Glomerular visceral epithelial cell (primary cell): ENCODE measurements around the gene ISM2.
"Not testable (repeated sequence)": the region's sequence is repeated elsewhere in the genome, so short reads cannot be mapped to it uniquely, and the experiment has no call there.

ENCODE experiments used
- DNase-seq: peaks from one replicate; pipeline ENCODE4 v3.0.0-alpha.2; 2016; ENCODE audit errors: extremely low spot score

Gene ISM2

DNA sequence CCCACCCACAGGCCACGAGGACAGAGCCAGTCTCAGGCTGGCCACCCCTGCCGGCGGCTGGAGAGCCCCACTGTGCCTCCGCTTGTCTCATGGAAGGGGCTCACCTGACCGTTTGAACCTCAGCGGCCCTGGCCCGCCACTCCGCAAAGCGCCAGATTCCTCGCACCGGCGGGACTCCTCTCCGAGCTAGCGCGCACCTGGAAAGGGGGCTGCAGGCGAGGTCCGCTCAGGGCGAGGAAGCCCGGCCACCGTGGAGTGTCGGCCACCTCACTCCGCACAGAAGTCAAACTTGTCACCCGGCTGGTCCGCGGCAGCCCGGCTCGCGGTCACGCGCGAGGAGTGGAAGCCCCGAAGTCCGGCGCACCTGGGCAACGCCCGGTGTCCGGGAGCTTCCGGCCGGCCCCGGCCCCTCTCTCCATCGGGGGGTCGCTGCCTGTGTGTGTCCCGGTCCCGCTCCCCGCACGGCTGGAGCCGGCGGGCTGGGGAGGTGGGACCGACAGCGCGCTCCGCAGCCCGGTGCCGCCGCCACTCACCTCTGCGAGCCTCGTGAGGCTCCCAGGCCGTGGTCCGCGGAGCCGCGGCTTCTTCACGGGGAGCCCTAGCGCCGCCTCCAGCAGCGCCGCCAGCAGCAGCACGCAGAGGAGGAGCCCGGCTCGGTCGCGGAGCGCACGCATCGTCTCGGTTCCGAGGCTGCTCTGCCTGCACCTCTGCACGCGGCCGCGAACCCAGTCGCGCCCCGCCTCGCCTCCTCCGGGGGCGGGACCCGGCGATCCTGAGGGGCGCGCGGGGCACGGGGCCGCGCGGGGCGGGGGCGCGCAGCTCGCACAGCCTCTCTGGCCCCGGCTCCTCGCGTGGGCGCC, at the start of gene ISM2:
TSS of gene ISM2 (minus strand) at position 697 of the 860 bp plus-strand sequence. CDS start at position 674, 23 bp downstream.
- DNase-seq, result peak; percentile 60

DNA sequence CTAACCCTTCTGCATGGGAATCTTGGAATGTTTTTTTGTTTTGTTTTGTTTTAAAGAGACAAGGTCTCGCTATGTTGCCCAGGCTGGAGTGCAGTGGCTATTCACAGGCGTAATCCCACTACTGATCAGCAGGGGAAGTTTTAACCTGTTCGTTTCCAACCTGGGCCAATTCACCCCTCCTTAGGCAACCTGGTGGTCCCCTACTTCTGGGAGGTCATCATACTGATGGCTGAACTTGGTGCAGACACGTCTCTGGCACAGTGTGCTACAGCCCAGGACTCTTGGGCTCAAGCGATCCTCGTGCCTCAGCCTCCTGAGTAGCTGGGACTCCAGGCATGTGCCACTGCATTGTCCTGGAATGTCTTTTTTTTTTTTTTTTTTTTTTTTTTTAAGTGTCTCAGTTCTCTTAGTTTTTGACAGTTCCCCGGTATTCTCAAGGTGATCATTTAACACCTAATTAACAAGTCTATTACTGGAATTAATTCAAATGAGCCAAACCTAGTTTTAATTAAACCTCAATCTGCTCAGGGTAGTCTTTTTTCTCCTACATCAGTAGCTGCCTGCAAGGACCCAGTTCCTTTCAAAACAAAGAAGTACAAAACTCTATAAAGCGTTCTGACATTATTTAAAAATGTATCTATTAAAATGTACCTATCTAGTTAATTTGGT, 49.0 kb upstream of the ISM2 start:
- DNase-seq, result no peak

DNA sequence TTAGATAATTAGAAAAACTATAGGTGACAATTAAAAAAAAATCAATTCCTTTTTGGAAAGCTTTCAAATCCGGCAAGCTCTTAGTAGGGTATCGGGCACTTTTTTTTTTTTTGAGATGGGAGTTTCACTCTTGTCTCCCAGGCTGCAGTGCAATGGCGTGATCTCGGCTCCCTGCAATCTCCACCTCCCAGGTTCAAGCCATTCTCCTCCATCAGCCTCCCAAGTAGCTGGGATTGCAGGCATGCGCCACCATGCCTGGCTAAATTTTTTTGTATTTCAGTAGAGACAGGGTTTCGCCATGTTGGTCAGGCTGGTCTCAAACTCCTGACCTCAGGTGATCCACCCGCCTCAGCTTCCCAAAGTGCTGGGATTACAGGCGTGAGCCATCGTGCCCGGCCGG, 46.6 kb upstream of the ISM2 start:
- DNase-seq, result not testable (repeated sequence)

DNA sequence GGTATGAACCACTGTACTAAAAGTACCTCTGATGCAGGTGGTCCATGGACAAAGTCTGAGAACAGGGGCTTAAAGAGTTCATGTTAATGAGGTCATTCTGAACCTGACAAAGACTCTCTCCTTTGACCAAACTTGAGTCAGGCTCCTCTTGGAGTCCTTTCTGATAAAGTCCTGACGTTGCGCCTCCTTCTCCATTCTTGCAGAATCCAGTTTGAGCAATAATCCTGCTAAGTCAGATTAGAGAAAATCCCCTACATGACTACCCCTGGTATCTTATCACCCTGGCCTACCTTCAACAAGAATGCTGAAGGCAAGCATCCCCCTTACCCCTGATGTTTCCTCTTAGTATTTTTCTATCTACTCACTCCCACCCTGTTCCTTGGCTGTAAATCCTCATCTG, 46.0 kb upstream of the ISM2 start:
- DNase-seq, result no peak

DNA sequence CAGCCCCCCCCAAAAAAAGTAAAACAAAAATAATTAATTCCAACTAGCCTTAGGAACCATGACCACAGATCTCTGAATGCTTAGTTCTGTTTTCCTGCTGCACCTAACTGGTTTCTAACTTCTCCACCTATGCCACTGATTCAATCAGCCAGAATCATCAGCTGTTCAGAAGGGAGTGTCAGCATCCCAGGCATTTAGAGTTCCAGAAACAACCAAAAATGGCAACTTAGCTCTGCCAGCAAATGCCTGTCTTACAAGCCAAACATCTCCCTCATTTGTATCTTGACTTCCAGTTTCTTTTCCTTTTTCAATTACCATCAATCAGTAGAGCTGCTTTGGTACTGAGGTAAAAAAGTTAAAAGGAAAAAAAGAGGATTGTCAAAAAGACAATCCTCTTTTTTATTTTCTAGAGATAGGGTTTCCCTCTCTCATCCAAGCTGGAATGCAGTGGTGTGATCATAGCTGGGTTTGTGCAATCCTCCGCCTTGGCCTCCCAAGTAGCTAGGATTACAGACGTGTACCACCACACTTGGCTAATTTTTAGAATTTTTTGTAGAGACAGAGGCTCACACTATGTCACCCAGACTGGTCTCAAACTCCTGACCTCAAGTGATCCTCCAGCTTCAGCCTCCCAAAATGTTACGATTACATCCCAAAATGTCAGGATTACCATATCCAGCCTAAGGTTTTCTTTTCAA, 45.2 kb upstream of the ISM2 start:
- no peak for DNase-seq

DNA sequence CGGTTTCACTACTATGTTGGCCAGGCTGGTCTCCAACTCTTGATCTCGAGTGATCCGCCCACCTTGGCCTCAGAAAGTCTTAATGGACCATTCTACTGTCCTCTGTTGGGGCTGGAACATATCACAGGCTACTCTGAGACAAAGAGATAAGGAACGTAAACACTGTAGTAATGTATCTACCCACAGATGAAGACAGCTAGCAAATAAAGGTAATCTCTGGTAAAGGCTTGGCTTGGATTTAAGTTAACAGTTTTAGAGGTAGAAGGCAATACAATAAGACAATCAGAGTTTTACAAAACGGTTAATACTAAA, 44.6 kb upstream of the ISM2 start:
- DNase-seq, result no peak

DNA sequence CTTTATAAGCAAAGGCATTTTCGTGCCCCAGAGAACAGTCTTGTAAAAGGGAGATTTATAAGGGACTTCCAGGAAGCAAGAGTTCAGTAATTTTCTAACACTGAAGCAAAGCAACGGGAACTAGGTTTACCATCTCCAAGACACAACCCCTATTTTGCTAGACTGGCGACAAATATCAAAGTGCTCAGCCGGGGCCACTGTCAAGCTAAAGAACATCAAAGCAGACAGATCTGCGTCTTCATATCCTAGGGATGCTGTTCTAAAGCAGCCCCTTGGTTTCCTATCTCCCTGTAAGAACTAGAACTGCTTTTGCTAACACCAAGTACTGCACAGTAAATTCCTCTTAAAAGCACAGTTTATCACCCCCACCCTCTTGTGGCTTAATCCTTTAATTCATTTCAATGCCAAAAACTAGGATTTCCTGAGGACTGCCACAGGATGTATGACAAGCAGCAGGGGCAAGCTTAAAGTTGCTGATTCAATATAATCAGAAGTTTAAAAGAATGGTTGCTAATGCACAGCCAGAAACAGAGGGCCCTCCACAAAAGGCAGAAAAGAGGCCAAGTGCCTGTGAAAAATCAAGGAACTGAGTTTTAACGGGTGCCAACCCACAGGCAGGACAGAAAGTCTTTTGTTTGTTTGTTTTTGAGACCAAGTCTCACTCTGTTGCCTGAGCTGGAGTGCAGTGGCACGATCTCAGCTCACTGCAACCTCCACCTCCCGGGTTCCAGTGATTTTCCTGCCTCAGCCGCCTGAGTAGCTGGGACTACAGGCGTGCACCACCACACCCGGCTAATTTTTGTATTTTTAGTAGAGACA, 44.0 kb upstream of the ISM2 start:
- DNase-seq, result no peak

DNA sequence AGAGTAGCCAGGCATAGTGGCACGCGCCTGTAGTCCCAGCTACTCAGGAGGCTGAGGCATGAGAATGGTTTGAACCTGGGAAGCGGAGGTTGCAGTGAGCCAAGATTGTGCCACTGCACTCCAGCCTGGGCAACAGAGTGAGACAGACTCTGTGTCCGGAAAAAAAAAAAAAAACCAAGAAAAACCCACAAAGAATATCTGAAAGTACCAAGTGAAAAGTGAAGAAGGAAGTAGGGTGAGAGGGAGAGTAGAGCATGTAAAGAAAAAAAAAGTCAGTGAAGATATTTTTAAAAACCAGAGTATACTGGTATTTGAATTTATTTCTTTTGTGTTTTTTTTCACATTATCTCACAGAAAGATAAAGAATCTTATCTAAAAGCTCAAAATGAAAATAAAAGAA, 43.3 kb upstream of the ISM2 start:
- DNase-seq, result no peak

DNA sequence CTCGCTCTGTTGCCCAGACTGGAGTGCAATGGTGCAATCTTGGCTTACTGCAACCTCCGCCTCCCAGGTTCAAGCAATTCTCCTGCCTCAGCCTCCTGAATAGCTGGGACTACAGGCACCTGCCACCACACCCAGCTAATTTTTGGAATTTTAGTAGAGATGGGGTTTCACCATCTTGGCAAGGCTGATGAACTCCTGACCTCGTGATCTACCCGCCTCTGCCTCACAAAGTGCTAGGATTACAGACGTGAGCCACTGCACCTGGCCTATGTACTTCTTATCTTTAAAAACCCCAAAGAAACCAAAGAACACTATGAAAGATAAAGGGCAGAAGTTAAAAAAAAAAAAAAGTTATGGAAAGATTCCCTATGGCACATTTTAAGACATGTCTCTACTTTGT, 38.3 kb upstream of the ISM2 start:
- DNase-seq, result not testable (repeated sequence)

DNA sequence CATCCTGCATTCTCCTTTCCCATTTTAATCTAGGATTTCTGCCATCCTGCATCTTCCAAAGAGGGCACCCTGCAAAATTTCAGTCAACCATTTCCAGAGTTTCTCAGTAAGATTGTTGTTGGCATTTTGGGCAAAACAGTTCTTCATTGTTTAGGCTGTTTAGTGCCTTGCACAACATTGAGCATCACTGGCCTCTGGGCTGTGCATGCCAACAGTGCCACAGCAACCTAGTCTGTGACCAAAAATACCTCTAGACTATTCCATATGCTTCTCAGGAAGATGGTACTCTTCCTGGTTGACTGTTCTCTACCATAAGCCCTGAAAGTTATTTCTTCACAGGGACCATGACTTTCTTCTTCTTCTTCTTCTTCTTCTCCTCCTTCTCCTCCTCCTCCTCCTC, 32.5 kb upstream of the ISM2 start:
- DNase-seq, result no peak

DNA sequence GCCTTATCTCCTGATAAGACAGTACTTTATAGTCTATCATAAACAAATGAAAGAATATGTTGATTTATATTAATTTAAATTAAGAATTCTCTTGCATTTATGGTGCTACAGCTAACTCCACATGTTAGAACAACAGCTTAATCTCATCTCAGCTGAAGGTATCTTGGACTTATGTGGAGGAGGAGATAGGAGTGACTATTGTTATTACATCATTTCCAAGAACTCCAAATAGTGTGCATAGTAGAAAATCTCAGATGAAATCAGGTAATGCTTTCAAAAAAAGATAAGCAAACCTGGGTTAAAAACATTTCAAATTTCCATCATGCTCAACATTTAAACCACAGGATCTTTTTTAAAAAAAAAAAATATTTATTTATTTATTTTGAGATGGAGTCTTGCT, 31.3 kb upstream of the ISM2 start:
- no peak for DNase-seq

DNA sequence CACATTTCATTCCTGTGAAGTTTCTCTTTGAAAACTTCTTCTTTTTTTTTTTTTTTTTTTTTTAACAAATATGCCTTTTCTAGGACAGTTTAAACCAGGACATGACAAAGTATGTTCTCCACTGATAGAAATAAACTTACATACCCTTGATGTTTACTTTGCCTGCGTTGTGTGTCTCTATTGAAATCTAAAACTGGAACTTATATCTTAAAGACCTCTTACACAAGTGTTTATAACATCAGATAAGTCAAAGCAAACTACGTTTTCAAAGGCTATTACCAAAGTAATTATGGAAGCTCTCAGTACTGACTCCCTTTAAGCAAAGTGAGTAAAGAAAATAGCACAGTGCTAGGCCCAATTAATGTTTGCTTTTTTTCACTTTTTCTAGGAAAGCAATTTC, 30.6 kb upstream of the ISM2 start:
- no peak for DNase-seq

DNA sequence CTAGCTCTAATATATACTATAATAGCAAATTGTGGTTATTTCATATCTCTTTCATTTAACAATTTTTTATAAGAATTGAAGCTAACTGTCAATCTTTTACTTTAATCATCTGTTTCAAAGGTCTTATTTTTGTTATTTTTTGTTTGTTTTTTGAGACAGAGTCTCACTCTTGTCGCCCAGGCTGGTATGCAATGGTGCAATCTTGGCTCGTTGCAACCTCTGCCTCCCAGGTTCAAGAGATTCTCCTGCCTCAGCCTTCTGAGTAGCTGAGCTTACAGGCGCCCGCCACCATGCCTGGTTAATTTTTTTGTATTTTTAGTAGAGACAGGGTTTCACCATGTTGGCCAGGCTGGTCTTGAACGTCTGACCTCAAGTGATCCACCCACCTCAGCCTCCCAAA, 30.1 kb upstream of the ISM2 start:
- DNase-seq, result not testable (repeated sequence)

DNA sequence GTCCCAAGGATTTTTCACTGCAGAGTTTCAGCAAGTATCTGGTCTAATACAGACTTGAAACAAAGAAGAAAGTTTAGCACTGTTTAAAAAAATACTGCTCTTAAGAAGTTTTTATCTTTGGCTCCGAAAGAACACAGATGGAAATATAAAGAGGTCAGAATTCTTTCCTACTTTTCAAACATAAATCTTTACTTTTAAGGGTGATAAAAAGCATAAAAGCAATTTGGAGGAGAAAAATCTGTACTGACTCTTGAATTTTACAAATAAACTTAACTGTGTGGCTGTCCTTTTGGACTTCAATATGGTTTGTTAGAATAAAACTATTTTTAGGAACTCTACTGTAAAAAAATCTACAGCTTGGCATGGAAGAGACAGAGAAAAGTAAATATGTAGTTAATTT, 27.6 kb upstream of the ISM2 start:
- no peak for DNase-seq

DNA sequence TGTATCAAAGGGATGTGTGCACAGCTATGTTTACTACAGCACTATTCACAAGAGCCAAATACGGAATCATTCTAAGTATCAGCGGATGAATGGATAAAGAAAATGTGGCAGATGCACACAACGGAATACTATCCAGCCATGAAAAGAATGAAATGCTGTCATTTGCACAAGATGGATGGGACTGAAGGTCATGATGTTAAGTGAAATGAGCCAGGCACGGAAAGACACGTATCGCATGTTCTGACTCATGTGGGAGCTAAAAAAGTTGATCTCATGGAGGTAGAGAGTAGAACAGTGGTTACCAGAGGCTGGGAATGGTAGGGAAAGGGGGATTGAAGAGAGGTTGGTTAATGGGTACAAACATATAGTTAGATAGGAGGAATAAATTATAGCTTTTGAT, 25.9 kb upstream of the ISM2 start:
- DNase-seq, result no peak

DNA sequence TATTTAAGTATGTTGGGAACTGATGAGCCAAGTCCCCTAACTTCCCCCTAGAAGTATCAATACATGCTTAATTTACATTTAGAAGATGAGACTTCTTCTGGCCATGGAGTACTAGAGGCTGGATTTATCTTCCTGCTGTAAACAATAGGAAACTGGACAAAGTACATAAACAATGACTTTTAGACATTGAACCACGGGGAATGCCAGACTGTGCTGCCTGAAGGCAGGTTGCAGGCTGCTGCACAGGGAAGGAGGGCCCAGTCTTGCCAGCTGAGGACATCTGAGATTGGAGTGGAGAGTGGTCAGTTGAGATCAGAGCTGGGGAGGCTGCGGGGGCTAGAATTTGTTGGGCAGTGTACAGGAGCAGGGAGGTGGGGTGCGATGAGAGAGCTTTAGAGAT, 24.5 kb upstream of the ISM2 start:
- no peak for DNase-seq

DNA sequence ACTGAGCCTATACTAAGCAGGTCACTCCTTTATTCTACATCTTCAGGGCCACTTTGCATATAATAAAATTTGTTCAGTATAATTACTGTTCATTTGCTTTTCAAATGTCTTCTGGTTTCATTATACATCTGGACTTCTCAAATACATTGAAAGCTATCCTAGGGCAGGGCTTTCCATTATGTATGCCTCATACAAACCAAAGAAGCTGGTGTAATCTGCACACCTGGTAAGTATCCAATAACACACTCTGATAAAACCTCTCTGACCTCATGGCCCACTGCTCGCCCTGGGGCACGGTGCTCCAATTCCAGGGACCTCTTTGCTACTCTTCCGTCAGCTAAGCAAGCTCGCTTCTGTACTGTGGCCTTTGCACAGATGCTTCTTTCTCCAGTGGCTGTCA, 21.9 kb upstream of the ISM2 start:
- no peak for DNase-seq

DNA sequence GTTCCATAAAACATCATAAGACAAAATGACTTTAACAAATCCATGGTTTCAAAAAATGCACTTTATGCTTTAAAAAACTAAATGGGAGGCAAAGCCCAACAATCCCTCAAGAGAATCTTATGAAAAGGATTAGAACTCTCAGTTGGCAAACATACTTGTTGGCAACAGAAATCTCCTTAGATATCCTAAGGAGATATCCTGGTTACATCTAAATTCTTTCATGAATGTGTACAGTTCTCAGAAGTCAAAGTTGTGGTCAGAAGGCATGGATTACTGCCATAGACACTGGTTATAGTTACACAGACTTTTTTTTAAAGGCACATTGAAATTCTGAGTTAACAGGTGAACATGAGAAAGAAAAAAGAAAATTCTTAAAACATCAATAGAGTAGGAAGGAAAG, 17.5 kb upstream of the ISM2 start:
- DNase-seq, result no peak

DNA sequence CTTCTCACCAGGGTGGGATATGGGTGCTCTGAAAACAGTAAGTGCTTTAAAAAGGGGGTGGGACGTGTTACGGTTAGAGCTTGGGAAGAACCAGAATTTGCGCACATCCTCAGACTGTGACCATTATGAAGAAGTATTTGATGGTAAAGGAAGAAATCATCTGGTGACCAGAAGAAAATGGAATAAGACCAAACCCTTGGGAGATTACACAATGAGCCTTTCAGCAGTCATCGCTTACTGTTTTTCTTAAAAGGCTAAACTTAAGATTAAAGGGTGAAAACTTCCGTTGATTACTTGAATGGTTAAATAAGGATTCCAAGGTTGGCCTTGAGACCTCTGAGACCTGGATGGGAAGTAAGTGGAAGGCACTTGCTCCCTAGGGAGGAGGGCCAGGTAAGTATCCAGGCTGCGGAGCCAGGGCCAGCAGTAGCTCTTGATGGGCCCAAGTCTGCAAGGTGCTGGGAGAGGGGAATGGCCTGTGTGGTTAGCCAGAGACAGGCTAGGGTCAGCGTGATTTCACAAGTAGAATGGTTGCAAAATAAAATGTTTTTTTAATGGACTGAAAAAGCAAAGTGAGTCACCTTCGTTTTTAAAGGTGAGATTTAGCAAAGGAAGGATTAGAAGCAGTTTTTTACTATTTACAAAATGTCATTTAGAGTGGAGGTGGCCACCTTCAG, 13.0 kb upstream of the ISM2 start:
- no peak for DNase-seq

DNA sequence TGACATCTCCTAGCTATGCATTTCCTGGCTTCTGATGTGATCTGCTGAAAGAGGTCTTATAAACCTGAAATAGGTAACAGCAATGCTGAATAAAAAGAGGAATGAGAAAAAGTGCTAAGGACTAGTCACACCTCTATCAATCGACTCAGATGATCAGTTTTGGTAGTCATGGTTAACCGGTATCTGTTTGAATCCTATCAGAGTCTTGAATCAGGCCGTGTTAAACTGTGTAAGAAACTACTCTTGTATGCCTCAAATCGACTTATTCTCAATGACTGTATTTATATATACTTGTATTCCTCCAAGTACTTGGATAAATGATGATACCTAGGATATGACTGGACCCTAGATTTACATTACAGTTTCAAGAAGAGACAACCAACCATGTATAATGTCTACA, 10.8 kb upstream of the ISM2 start:
- no peak for DNase-seq

DNA sequence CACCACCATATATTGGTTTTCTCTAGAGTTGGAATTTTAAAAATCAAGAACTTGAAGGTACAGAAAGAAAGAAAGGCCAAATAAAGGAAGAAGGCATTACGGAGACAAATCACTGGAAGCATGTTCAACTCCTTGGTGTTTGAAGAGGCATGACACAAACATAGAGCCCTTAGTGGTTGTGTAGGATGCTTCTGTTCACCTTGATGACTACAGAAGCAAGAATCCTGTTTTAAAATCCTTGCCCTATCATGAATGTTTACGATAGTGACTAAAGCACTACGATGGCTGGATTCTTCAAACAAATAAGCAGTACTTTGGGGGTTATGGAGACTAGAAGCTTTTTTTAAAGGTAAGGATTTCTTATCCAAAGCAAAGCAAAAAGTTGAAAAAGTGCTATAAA, 10.3 kb upstream of the ISM2 start:
- DNase-seq, result no peak

DNA sequence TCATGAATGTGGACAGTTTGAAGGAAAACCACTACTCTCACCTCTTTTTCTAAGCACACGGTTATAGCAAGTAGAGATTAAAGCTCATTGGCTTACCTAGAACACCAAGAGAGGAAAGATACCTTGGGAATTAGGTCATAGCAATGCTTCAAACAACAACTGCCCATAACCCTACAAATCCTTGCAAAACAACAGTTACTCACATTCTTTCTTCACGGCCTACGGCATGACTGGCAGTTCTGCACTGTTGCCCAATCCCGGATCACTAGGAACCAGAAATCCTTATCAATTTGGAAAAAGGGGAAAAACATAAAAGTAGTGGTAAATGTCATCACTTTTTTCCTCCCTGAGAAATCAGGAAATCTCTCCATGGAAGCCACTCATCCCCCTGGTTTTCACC, 9.6 kb upstream of the ISM2 start:
- DNase-seq, result peak; percentile 43
